ENCODE data around the gene YOD1.
"Not testable (repeated sequence)": the region's sequence is repeated elsewhere in the genome, so short reads cannot be mapped to it uniquely, and the experiment has no call there.

Gene YOD1

GRCh38 chr1:207048041-207048440, 3.0 kb downstream of the YOD1 start:
- no peak for DNase-seq

DNA sequence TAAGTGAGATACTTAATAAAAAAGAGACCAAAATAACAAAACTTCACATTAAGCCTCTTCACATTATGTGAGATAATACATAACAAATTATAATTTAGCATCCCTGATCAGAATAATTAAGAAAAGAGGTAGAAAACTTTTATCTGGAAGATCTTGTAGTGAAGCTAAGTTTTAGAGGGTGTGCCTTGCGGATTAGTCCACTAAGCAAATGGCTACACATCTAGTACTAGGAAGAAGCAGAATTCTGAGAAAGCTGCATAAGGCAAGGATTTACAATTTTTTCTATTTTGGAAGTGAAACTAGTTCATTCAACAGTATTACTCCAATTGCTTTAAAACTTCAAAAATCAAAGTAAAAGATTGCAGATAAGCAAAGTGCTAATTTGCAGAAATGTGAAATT, 3.5 kb downstream of the YOD1 start:
- DNase-seq, result no peak

GRCh38 chr1:207045453-207045852, 5.6 kb downstream of the YOD1 start:
- DNase-seq, result no peak

DNA sequence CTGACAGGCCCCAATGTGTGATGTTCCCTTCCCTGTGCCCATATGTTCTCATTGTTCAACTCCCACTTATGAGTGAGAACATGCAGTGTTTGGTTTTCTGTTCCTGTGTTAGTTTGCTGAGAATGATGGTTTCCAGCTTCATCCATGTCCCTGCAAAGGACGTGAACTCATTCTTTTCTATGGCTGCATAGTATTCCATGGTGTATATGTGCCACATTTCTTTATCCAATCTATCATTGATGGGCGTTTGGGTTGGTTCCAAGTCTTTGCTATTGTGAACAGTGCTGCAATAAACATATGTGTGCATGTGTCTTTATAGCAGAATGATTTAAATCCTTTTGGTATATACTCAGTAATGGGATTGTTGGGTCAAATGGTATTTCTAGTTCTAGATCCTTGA, 9.6 kb downstream of the YOD1 start:
- not testable (repeated sequence) for DNase-seq

GRCh38 chr1:207040181-207040533, 10.9 kb downstream of the YOD1 start:
- no peak for DNase-seq

DNA sequence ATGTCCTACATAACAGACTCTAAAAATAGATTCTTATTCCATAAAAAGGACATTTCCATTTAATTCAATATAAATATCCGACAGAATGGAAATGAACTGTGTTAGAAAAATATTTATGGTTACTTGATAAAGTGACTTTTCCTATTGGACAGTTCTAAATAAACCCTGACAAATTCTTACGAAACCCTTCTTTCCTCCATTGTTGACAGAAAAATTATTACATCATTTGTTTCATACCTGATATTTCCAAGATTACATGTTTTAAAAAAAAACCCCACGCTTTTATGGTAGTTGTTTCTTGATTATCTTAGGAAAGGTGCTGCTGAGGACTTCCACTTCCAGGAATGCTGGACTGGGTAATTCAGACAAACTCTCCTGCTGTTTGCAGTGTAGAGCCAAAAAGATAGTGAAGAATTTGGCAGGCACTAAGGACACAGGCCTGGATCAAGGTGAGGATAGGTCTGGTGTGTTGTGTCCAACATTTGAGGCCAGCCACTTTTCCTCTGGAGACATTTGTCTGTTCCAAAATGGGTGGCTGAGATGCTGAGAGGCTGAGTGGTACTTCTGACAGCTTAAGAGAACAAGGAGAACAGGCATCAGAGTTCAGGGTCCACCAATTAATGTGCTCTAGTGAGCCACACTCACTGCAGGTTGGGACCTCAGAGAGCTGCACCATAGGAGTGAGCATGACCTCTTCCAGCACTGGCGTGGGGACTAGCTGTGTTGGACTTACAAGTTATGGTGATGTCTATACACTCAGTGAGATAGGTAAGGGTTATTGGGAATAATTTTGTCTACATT, 11.4 kb downstream of the YOD1 start:
- DNase-seq, result no peak

- no peak for DNase-seq
Measured at GRCh38 chr1:207036865-207037264, 14.1 kb downstream of the YOD1 start.

- no peak for DNase-seq
Measured at GRCh38 chr1:207035877-207036551, 15.0 kb downstream of the YOD1 start.

DNA sequence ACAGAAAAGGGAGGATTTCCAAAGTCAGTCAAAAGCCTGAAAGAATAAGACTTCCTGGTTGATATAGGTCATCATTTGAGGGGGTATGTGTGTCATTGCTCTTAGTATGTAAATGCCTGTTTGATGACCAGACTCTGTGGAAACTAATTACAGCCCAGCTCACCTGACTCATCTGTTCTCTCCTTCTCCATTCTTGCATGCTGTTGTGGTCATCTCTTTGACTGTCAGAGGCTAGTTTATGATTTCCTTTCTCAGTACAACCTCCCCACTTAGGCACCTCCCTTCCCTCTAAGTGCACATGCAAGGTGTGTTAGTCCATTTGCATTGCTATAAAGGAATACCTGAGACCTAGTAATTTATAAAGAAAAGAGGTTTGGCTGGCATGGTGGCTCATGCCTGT, 16.0 kb downstream of the YOD1 start:
- no peak for DNase-seq

- no peak for DNase-seq
Measured at GRCh38 chr1:207034208-207034607, 16.8 kb downstream of the YOD1 start.

GRCh38 chr1:207033302-207033701, 17.7 kb downstream of the YOD1 start:
- DNase-seq, result no peak

- DNase-seq, result no peak
Measured at GRCh38 chr1:207032528-207033017, 18.4 kb downstream of the YOD1 start, which contains the start of gene C1orf116. Gene C1orf116, minus strand, starts transcription at chr1:207032756. Its CDS starts 5,158 bp downstream, at chr1:207027598.

DNA sequence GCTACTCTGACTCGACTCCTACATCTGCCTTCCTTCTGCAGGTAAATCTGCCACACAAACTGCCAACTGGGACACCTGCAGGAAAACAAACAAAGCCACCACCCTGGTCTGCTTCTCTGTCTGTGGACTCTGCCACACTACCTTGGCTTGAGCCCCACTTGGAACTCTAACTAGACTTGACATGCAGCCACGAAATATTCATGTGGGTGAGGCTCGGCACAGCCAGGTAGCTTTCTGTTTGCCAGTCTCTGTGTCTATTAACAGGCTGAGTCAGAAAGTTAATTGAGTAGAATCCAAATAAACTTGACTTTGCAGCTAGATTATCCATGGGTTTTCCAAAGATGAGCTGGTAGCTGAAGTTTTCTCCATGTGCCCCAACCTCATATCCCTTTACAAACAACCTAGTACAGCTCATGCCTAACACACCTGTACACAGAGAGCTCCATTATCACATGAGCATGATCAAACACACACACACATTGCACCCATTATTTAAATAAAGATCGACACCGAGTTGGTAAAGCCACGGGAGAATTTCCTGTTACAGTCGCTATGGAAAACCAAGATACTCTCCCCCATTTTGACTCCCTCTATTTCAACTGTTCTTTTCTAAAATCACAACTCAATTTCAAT, 19.3 kb downstream of the YOD1 start:
- no peak for DNase-seq

DNA sequence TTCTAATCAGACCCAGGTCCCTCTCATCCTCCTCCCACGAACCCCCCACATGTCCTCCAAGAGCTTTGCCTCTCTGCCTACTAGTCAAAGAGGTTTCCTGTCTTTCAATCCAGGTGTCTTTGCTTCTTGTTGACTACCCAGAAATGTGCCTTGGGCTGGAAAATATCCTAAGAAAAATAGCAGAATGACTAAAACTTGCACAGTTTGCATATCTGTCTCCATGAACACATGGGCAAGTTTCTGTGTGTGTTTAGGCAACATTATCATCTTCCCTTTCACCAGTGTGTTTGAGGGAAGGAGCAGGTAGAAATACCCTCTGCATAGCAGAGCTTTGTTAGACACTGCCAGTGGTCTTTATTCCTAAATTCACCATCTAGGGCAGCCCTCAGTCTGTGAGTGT, 20.0 kb downstream of the YOD1 start:
- DNase-seq, result no peak

GRCh38 chr1:207030522-207031009, 20.4 kb downstream of the YOD1 start:
- no peak for DNase-seq

GRCh38 chr1:207029701-207030521, 21.1 kb downstream of the YOD1 start:
- no peak for DNase-seq

- no peak for DNase-seq
Measured at GRCh38 chr1:207028884-207029650, 21.9 kb downstream of the YOD1 start.

DNA sequence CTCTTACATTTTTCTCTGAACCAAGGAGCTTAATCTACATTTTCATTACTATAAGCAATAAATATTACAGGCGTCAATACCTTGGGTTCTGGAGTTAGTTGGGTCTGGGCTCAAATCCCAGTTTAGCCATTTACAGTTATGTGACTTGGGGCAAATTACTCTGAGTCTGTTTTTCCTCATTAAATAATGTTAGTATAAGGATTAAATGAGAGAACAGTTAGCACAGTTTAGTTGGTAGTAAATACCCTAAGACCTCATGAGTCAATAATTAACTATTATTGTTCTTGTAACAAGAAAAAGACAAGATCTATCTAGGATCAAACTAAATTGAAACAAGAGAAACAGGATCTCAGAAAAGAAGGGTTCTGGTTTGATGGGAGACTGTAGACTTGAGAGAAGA, 23.1 kb downstream of the YOD1 start:
- DNase-seq, result no peak

DNA sequence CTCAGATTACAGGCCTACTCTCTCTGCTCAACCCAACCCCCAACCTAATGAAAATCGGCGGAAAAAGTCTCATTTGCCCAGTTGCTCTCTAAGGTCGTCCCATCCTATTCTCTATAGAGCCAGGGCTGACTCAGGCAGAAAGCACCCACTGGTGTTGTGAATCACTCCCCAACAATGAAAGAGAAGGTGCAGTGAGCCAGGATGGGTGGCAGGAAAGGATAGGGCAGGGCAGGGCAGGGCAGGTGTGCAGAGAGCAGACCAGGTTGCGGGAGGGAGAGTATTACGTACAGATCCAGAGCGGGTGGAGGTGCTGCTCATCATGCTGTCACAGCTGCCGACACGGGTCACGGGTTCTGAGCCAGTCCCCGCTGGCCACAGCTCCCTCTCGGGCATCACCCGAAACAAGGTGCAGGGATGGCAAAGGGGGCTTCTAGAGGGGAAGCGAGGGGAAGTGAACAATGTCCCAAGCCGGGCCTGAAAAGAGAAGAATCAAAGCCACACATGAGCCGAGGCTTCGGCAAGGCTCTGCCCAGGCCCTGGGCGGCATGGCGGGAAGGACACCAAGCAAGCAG, 23.7 kb downstream of the YOD1 start:
- DNase-seq, result no peak

DNA sequence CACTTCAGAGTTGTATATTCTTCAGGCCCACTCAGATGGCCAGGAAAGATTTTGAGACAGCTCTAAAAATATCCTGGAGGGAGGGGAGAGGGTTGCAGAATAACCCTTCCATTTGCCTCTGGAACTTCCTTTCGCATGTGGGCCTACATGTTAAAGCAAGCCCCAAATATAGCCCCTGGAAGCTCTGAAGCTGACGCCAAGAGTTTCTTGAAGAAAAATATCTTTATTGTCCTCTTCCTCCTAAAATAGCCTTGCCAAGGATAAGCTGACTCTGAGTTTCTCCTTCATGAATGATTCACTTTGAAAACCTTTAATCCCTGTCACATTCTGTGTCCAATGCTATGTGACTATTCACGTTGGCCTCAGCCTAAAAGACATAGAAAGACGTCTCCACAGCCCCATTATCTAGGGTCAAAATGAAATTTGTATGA, 24.9 kb downstream of the YOD1 start:
- DNase-seq, result no peak

- no peak for DNase-seq
Measured at GRCh38 chr1:207025146-207025880, 25.7 kb downstream of the YOD1 start.

All from GOT3 (cell line).